ENCODE data around the gene WDR35.

The WDR35 gene

DNA sequence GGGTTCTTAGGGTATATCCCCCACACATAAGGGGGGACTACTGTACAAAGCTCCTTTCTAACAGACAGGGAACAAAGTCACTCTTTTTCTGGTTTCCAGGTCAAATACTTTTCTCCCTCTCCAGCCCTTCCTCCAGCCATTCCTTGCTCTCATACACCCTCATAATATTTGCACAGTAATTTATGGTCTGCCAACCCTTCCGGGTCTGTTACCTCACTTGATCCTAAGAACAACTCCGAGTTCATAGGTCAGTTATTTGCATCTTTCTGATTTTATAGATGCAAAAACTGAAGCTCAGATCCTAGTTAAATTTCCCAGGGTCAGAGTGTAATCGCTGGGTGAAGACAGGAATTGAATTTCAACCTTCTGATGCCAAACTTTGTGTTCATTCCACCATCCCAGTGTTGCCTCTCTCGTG, 37.4 kb upstream of the WDR35 start:
- H4K20me1 ChIP-seq (ENCODE audit: insufficient read depth) = no peaks in the 10 kb centered on the region
- no peak overlapping the region for H2AFZ ChIP-seq (ENCODE audit: low read depth)
- no peaks in the 10 kb centered on the region for H3K79me2 ChIP-seq (ENCODE audit: insufficient read depth, low read depth)
- H3K27ac ChIP-seq = no peak overlapping the region
- no peaks in the 10 kb centered on the region for H3K4me1 ChIP-seq (ENCODE audit: low read depth, poor library complexity, severe bottlenecking)
- H3K36me3 ChIP-seq (ENCODE audit: insufficient read depth) = no peaks in the 10 kb centered on the region
- no peak overlapping the region for H3K9ac ChIP-seq
- H3K27me3 ChIP-seq (ENCODE audit: insufficient read depth, low read depth) = no peaks in the 10 kb centered on the region
- TF ChIP-seq, protein P1, sequence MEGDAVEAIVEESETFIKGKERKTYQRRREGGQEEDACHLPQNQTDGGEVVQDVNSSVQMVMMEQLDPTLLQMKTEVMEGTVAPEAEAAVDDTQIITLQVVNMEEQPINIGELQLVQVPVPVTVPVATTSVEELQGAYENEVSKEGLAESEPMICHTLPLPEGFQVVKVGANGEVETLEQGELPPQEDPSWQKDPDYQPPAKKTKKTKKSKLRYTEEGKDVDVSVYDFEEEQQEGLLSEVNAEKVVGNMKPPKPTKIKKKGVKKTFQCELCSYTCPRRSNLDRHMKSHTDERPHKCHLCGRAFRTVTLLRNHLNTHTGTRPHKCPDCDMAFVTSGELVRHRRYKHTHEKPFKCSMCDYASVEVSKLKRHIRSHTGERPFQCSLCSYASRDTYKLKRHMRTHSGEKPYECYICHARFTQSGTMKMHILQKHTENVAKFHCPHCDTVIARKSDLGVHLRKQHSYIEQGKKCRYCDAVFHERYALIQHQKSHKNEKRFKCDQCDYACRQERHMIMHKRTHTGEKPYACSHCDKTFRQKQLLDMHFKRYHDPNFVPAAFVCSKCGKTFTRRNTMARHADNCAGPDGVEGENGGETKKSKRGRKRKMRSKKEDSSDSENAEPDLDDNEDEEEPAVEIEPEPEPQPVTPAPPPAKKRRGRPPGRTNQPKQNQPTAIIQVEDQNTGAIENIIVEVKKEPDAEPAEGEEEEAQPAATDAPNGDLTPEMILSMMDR (conservative IDR thresholded peaks at IDR 0.05; ENCODE audit: low read depth, low read length) = no peak
- no peak overlapping the region for H3K4me2 ChIP-seq
- no peak overlapping the region for H3K4me3 ChIP-seq (IDR thresholded peaks at IDR 0.05; ENCODE audit: insufficient read depth, low read depth, low read length)

DNA sequence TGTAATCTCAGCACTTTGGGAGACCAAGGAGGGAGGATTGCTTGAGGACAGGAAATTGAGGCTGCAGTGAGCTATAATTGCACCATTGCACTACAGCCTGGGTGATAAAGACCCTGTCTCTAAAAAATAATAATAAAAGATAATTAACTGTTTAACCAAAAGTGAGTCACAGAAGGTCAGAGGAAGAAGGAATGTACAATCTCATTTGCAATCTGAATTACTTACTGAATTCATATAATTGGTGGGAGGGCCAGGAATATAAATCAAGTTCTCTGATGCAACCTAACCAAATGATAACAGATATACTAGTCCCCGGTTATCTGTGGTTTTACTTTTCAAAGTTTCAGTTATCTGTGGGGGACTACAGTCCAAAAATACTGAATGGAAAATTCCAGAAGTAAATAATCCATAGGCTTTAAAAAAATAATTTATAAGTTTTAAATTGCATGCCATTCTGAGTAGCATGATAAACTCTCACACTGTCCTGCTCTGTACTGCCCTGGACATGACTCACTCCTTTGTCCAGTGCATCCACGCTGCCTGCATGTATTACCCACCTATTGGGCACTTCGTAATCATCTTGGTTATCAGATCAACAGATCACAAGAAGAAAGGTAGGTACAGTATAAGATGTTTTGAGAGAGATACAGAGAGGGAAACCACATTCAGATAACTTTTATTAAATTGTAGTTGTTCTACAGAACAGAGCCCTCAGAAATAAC, 35.3 kb upstream of the WDR35 start:
- Histone ChIP-seq H3K27ac (no peak overlapping the region), H3K4me3 (IDR thresholded peaks at IDR 0.05; ENCODE audit: insufficient read depth, low read depth, low read length) (no peak overlapping the region), H3K36me3 (ENCODE audit: insufficient read depth) (no peaks in the 10 kb centered on the region), H3K9ac (no peak overlapping the region), H4K20me1 (ENCODE audit: insufficient read depth) (no peaks in the 10 kb centered on the region), H3K4me1 (ENCODE audit: low read depth, poor library complexity, severe bottlenecking) (no peaks in the 10 kb centered on the region), H3K27me3 (ENCODE audit: insufficient read depth, low read depth) (no peaks in the 10 kb centered on the region), H3K4me2 (no peak overlapping the region), H2AFZ (ENCODE audit: low read depth) (no peak overlapping the region), H3K79me2 (ENCODE audit: insufficient read depth, low read depth) (no peaks in the 10 kb centered on the region)
- TF ChIP-seq, protein P1 (conservative IDR thresholded peaks at IDR 0.05; ENCODE audit: low read depth, low read length) = no peak

DNA sequence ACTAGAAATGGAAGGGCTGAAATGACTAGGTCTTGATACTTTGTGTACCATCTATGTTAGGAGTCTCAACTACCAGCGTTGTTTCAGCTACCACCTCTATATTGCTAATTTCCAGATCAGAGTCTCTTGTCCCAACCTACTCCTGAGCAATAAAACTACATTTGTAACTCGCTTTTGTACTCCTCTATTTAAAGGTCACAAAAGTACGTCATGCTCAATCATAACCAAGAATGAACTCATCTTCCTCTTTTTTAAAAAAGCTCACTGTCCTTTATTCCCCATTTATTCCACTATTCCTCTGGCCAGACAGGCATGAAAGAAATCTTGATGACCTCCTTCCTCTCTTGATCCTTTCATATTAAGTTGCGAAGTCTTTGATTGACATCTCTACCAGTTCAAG, 33.8 kb upstream of the WDR35 start:
- no peaks in the 10 kb centered on the region for H4K20me1 ChIP-seq (ENCODE audit: insufficient read depth)
- H3K27ac ChIP-seq = no peak overlapping the region
- H3K4me2 ChIP-seq = no peak overlapping the region
- H2AFZ ChIP-seq (ENCODE audit: low read depth) = no peak overlapping the region
- no peaks in the 10 kb centered on the region for H3K4me1 ChIP-seq (ENCODE audit: low read depth, poor library complexity, severe bottlenecking)
- H3K4me3 ChIP-seq (IDR thresholded peaks at IDR 0.05; ENCODE audit: insufficient read depth, low read depth, low read length) = no peak overlapping the region
- no peaks in the 10 kb centered on the region for H3K36me3 ChIP-seq (ENCODE audit: insufficient read depth)
- no peaks in the 10 kb centered on the region for H3K79me2 ChIP-seq (ENCODE audit: insufficient read depth, low read depth)
- no peaks in the 10 kb centered on the region for H3K27me3 ChIP-seq (ENCODE audit: insufficient read depth, low read depth)
- TF ChIP-seq, protein P1 (conservative IDR thresholded peaks at IDR 0.05; ENCODE audit: low read depth, low read length) = no peak
- H3K9ac ChIP-seq = no peak overlapping the region

DNA sequence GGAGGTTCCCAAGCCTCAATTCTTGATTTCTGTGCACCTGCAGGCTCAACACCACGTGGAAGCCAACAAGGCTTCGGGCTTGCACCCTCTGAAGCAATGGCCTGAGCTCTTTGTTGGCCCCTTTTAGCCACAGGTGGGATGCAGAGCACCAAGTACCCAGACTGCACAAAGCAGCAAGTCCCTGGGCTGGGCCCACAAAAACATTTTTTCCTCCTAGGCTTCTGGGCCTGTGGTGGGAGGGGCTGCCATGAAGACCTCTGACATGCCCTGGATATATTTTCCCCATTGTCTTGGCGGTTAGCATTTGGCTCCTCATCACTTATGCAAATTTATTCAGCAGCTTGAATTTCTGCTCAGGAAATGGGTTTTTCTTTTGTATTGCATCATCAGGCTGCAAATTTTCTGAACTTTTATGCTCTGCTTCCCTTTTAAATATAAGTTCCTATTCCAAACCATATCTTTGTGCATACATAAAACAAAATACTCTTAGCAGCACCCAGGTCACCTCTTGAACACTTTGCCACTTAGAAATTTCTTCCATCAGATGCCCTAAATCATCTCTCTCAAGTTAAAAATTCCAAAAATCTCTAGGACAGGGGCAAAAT, 31.6 kb upstream of the WDR35 start:
- no peaks in the 10 kb centered on the region for H4K20me1 ChIP-seq (ENCODE audit: insufficient read depth)

More for the DNA sequence above, 31.6 kb upstream of the WDR35 start:
- no peak overlapping the region for H3K9ac ChIP-seq
- no peaks in the 10 kb centered on the region for H3K36me3 ChIP-seq (ENCODE audit: insufficient read depth)
- no peak overlapping the region for H3K27ac ChIP-seq
- H3K27me3 ChIP-seq (ENCODE audit: insufficient read depth, low read depth) = no peaks in the 10 kb centered on the region
- H2AFZ ChIP-seq (ENCODE audit: low read depth) = no peak overlapping the region
- no peak overlapping the region for H3K4me3 ChIP-seq (IDR thresholded peaks at IDR 0.05; ENCODE audit: insufficient read depth, low read depth, low read length)
- H3K79me2 ChIP-seq (ENCODE audit: insufficient read depth, low read depth) = no peaks in the 10 kb centered on the region
- no peaks in the 10 kb centered on the region for H3K4me1 ChIP-seq (ENCODE audit: low read depth, poor library complexity, severe bottlenecking)
- TF ChIP-seq, protein P1 (conservative IDR thresholded peaks at IDR 0.05; ENCODE audit: low read depth, low read length) = no peak
- H3K4me2 ChIP-seq = no peak overlapping the region

All from KMS-11 (cell line).